ENCODE measurements around the gene HRH1.
"Not testable (repeated sequence)": the region's sequence is repeated elsewhere in the genome, so short reads cannot be mapped to it uniquely, and the experiment has no call there.

The HRH1 gene, protein sequence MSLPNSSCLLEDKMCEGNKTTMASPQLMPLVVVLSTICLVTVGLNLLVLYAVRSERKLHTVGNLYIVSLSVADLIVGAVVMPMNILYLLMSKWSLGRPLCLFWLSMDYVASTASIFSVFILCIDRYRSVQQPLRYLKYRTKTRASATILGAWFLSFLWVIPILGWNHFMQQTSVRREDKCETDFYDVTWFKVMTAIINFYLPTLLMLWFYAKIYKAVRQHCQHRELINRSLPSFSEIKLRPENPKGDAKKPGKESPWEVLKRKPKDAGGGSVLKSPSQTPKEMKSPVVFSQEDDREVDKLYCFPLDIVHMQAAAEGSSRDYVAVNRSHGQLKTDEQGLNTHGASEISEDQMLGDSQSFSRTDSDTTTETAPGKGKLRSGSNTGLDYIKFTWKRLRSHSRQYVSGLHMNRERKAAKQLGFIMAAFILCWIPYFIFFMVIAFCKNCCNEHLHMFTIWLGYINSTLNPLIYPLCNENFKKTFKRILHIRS

DNA sequence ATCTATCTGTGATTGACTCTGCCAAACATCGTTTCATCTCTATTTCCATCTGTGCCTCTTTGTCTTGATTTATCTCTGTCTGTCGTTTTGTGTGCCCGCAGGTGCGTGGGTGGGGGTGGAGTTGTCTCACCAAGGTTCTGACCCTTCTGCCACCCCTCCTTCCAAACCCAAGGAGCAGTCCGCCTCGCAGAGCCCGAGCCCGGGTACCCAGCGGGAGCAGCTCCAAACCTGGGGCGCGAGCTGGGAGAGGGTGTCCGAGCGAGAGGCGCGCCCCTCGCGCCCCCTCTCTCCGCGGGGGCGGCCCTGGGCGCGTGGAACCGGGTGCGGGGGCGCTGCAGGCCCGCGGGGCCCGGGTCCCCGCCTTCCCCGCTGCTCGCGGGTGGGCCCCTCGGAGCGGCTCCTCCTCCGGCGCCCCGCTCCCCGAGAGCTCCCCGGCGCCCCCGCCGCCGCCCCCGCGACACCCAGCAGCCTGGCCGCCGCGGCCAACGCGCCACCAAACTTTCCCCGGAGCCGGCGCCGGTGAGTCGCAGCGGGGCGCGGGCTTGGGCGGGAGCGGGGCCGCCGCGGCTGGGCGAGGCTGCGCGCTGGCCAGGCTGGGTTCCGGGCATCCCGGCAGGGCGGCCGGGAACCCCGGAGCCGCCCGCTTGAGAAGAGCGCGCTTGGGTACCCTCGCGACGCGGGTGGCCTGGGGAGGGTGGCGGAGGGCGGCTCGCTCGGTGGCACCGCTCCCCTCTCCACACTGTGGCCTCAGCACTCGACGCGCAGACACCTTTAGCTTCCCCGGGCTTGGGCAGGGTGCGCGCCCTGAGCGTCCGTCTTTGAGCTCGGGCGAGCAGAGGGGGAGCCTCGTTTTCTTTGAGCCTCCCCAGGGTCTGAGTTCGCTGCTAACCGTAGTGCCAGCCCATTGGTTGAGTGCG lies at the start of gene HRH1:
Gene HRH1 (plus strand): TSS at position 458 of the 917 bp plus-strand sequence. CDS start 104,545 bp downstream, outside the sequence.
- no peak for DNase-seq (ENCODE audit: low read depth)

DNA sequence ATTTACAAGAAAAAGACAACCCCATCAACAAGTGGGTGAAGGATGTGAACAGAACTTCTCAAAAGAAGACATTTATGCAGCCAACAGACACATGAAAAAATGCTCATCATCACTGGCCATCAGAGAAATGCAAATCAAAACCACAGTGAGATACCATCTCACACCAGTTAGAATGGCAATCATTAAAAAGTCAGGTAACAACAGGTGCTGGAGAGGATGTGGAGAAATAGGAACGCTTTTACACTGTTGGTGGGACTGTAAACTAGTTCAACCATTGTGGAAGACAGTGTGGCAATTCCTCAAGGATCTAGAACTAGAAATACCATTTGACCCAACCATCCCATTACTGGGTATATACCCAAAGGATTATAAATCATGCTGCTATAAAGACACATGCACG lies 41.0 kb upstream of the HRH1 start:
- not testable (repeated sequence) for DNase-seq (ENCODE audit: low read depth)

DNA sequence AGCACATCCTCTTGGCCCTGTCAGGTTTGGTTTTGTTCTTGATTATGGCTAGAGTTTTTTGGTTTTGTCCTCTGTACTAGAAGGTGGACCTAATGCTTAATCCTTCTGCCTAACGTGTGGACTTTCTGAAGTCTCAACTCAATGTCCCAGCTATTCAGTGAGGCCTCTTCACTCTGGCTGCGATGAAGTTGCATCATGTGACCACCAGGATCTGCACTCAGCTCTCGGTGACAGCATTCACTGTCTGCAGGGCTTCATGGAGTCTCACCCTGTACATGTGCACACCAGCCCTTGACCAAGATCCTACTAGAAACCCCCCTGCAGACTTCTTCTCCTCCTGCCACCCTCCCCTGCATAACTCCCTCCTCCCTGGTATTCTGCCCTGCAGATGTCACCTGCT lies 38.7 kb upstream of the HRH1 start:
- DNase-seq (ENCODE audit: low read depth) = no peak

DNA sequence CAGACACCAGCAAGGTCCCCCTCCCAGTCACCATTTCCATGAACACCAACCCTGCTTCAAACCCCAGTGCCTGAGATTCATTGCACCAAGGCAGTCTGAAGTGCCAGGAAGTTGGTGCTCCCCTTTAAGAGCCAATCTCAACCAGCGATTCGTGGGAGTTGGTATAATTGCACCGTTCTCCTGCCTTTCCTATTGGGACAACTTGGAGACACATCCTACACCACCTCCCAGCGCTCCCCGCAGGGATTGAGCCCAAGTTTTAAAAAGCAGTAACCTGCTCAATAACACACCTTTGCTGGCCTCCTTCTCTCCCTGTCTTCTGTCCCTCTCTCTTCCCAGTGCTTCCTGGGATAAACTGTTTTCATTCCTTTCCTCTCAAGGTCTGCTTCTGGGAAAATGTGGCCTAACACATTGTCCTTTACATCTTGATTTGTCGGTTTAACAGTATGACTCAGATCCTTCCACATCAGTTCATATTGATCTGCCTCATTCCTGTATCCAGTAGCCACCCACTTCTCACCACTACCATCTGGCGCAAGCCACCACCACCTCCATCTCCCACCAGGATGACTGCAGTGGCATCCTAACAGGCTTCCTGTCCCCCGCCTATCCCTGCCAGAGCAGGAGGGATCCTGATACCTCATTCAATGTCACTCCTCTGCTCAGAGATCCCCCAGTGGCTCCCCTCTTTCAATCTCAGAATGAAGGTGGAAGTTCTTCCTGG lies 37.8 kb upstream of the HRH1 start:
- DNase-seq (ENCODE audit: low read depth) = no peak

DNA sequence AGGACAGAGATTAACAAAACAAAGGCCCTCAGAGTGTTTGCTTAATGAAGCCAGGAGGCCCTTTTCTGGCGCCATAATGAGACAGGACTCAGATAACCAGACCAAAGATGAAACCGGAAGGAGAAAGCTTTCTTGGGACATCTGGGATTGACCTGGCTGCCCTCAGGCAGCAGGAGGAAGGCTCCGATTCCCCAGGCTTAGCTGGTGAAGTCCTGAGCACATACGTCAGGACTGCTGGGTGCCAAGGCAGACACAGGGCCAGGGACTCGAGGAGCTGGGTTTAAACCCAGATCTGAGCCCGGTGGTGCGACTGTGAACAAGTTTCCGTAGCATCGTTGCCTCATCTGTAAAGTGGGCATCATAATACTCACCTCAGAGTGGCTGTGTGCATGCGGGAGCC lies 36.7 kb upstream of the HRH1 start:
- DNase-seq (ENCODE audit: low read depth) = no peak

DNA sequence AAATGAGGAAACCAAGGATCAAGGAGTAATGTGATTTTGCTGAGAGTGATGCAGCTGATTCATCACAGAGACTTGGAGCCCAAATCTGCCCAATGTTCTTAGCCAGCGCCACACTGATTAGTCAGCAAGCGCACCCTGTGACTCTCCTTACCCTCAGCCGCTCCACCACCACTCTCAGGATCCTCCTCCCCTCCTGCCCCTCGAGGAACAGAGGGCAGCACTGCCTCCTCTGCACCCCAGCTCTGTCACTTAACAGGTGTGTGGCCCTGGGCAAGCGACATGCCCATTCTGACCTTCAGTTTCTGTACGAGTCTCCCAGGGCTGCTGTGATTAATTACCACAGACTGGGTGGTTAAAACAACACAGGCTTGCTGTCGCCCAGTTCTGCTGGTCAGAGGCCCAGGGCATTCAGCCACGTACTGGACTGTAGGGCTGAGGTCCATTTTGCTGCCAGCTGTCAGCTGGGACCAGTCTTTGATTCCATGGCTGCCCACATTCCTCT lies 36.1 kb upstream of the HRH1 start:
- DNase-seq (ENCODE audit: low read depth) = no peak

DNA sequence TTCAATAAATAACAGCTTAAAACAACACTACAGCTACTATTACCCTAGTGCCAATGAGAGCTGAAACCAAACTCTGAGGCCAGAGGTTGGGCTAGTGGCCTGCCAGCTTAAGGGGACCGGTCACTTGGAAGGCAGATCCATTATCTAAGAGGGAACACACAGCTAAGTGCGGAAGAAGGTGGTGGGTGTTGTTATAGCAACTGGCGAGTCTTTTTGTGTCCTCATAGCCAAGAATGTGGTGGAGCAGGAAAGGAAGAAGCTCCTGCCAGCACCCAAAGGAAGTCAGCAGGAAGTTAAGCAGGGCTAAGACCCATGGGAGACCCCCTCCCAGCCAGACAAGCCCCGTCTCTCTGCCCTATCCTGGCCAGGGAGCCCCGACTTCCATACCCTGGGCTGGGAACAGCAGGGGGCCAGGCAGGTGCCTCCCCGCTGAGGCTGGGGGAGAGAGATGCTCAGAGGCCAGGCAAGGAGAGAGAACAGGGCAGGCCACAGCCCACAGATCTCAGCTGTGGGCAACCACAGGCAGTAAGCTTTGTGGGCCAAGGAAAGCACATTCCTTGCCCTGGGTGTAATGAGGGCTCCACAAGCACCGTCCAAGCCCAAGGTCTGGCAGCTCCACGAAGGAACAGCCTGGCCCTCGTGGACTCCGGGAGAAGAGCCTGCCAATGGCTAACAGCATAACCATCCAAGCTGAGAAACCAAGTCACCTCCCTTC lies 34.0 kb upstream of the HRH1 start:
- no peak for DNase-seq (ENCODE audit: low read depth)

DNA sequence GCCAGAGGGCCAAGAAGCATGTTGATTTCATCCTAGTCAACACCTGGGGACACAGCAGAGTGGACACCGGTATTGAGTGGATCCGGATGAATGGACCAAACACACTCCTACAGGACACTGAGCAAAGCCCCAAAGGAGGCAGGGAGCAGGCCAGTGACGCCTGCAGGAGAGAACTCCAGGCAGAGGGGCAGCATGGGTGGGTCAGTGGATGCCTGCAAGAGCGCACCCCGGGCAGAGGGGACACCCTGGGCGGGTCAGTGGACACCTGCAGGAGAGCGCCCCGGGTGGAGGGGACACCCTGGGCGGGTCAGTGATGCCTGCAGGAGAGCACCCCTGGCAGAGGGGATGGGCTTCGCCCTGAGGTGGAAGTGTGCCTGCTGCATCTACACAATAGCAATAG lies 27.6 kb upstream of the HRH1 start:
- DNase-seq (ENCODE audit: low read depth) = no peak

DNA sequence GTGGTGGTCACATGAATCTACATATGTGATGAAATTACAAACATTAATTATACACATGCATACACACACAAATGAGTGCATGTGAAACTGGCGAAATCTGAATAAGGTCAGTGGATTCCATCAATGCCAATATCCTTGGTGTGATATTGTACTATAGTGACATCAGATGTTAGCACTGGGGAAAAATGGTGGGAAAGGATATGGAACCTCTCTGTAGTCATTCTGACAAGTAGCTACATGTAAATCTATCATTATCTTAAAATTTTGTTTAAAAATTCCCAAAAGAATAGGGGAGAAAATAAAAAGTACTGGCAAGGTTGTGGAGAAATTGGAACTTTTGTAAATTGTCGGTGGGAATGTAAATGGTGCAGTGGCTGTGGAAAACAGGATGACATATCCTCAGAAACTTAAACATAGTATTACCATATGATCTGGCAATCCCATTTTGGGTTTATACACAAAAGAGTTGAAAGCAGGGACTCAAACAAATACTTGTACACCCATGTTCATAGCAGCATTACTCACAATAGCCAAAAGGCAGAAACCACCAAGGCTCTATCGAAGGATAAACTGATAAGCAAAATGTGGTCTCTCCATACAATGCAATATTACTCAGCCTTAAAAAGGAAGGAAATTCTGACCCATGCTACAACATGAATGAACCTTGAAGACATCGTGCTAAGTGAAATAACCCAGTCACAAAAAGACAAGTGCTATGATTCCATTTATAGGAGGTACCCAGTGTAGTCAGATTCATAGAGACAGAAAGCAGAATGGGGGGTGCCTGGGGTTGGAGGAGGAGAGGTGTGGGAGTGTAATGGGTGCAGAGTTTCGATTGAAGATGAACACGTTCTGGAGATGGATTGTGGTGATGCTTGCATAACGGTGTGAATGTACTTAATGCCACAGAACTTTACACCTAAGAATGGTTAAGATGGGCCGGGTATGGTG lies 25.3 kb upstream of the HRH1 start:
- DNase-seq (ENCODE audit: low read depth) = no peak

DNA sequence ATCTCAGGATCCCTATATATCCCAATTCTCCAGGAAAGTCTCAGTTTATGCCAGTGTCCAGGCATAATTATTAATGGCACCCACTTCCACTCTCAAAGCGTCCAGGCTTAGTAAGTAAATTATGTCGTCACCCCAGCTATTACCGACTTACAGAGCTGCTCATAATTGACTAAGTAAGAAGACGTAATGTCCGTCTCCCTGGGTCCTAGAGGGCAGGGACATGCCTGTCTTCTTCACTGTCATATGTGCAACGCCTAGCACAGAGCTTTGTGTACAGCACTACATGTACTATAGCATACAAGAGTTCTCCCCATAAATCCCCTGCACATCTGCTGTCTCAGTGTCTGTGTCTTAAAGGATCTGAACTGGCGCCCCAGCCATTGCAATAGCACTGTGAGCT lies 23.9 kb upstream of the HRH1 start:
- DNase-seq (ENCODE audit: low read depth) = no peak

DNA sequence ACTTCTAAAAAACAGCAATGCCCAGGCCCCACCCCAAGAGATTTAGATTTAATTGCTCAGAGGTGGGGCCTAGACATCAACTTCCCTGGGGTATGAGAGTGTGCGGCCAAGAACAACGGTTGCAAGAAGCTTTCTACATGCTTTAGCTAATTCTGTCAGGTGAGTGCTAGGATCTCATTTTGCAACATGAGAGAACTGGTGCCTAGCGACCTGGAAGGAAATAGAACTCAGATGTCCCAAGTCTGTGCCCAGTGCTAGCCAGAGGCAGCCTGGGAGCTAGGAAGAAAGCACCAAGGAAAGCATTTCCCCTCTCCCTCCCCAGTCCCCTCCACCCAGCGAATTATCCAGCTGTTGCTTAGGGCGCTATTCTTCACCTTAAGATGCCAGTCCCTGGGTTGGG lies 22.9 kb upstream of the HRH1 start:
- no peak for DNase-seq (ENCODE audit: low read depth)

DNA sequence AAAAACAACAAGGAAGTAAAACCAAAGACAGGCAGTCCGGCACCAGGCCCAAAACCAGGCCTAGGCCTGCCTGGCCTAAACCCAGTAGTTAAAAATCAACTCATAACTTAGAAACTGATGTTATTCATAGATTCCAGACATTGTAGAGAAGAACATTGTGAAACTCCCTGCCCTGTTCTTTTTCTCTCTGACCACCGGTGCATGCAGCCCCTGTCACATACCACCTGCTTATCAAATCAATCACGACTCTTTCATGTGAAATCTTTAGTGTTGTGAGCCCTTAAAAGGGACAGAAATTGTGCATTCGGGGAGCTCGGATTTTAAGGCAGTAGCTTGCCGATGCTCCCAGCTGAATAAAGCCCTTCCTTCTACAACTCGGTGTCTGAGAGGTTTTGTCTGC lies 22.4 kb upstream of the HRH1 start:
- DNase-seq (ENCODE audit: low read depth) = not testable (repeated sequence)

DNA sequence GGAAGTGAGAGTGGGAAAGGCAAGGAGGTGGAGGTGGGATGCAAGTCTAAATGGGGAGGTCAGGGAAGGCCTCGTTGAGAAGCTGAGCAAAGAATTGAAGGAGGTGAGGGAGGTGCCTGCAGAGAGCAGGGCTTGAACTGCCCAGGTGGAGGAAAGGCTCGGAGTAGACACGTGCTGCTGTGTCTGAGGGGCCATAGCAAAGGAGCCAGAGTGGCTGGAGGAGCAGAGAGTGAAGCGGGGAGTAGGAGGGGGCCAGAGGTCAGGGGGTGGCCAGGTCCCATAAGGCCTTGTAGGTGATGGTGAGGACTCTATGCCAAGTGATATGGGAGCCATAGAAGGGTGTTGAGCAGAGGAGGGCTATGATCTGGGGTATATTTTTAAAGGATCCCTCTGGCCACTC lies 21.4 kb upstream of the HRH1 start:
- DNase-seq (ENCODE audit: low read depth) = no peak

DNA sequence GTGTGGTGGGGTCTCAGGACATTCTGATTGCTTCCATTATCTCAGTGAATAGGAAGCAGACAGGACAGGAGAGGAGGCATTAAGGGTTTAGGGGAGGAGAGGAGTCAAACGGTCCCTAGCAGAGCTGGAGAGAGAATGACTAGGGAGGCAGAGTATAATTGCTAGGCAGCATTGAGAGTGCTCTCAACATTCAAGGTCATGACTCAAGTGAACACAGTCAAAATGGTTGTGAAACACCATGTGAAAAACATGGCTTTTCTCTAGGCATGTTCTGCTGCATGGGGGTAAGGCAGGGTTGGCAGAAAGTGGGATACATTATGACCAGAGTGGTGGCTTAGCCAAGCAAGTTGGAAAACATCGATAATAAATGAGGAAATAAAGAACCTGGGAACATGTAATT lies 19.5 kb upstream of the HRH1 start:
- no peak for DNase-seq (ENCODE audit: low read depth)

DNA sequence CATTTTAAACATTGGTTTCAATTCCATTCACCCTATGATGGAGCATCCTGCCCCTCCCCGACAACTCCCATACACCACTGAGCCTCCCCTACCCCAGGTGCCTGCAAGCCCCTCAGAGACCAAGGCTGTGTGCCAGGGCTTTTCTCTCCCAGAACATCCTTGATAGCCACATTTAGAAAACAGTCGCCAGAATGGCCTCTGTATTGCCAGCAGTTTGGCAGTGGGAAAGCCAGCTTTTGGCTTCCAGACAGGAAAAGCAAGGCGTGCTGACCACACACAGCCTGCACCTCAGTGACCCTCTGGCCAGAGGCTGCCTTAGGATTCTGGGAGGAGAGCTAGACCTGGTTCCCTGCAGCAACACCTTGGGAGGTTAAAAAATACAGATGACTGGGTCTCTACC lies 18.2 kb upstream of the HRH1 start:
- DNase-seq (ENCODE audit: low read depth) = no peak

DNA sequence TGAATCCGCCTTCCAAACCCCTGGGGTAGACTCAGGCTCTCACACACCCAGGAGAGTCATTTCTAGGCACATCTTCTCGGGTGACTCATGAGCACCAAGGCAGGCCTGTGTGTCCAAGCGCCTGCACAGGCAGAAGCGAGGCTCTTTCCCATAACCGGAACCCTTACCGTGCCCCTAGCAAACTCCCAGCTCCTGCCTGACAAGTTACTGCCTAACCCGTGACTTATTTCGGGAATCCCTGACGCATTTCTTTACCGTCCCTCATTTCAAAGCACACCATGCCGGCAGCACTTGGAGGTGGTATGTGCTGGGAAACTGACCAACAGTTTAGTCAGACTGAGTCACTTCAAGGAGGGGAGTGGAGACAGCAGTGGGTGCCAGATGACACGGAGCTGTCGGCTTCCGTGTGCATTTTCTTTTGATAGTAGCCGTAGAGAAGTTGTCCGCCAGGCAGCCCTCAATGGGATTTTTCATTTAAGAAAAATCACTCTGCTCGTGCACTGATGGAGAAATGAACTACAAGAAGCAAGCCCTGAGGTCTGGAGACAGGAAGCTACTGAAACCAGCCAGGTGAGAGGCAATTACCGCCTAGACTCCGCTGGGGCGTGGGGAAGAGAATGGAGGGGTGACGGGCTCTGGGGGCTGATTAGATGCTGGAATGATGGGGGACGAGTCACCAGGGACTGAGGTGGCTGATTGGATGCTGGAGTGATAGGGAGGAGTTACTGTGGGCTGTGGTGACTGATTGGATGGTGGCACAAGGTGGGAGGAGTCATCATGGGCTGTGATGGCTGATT lies 17.3 kb upstream of the HRH1 start:
- no peak for DNase-seq (ENCODE audit: low read depth)

DNA sequence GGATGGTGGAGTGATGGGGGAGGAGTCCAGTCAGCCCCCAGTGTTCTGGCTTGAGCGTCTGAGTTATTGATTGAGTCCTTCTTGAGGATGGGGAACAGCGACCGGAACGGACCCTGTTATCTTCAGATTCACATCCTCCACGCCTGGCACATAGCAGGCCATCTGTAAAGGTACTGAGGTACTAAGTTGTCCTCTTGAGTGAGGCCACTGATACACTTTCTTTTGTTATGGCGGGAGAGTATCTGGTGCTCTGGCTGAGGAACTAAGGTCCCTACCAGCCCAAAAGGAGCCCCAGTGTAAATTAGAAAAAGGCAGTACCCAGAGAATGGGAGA lies 16.7 kb upstream of the HRH1 start:
- no peak for DNase-seq (ENCODE audit: low read depth)

DNA sequence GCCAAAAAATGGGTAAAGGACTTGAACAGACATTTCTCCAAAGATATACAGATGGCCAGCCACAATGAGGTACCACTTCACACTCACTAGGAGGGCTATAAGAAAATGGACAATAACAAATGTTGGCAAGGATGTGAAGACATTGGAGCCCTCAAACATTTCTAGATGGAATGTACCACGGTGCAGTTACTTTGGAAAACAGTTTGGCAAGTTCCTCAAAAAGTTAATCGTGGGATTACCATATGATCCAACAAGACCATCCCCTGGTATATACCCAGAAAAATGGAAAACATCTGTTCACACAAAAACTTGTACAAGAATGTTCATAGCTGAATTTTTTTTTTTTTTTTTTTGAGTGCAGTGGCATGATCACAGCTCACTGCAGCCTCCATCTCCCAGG lies 15.9 kb upstream of the HRH1 start:
- no peak for DNase-seq (ENCODE audit: low read depth)

DNA sequence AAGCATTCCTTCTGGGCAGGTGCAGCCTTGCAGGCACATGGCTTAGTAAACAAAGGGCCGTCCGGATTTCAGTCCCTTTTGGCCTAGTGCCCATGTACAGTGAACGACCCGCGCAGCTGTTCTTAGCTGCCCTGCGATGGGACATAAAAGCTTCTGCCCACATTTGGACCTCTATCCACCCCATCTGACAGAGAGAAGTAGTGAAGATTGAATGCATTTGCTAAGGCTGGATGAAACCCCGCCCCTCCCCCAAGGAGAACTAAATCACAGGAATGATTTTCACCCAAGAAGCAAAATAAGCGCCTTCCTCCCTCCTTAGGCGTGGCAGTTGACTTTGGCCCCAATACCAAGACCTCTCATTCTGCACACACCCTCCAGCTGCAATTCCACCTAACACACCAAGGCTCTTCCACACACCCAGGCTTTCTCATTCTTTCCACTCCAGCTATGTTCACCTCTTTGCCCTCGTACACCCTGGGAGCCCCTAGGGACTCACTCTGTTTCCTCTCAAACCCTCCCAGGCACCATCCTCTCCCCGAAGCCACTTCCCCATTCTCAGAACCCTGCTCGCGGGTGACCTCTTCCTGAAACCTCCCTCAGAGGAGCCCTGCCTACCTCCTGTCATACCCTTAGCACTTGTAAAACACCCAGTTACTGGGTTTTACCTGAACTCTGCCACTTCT lies 14.1 kb upstream of the HRH1 start:
- DNase-seq (ENCODE audit: low read depth) = no peak
